HL-60/S4 treated with retinoic acid at 250 ng/mL for 4 days and 3 days (cell line): ENCODE data around the gene LINC00632.
"Not testable (repeated sequence)": the region's sequence is repeated elsewhere in the genome, so short reads cannot be mapped to it uniquely, and the experiment has no call there.

Experiments used
- in situ Hi-C: fragments of 300-500 bp; cut with MboI; formaldehyde crosslinking; loops from 2 replicates; pipeline ENCODE4 v1.7.0; 2022; ENCODE audit warnings: low sequenced_read_pairs

LINC00632 gene

DNA sequence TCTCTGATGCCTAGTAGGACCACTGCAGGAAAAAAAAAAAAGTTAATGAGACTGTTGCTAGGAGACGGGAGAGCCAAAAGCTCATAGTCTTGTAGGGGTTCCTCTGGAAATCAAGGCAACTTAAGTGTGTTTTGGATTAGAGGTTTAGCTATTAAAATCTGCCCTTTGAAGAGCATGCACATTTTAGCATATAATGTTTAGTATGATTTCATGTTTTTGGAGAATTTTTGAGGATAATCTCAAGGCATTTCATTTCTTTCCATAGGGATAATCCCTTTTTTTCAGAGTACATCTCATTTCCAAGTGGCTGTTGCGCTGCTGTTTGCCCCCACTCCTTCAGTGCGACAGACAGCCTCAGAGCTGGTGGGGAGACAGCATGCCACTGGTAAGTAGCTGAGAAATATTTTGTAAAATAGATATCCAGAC, at the start of gene LINC00632:
Gene LINC00632, plus strand, starts transcription at position 339 of the 426 bp plus-strand sequence.
- in situ Hi-C loops: no loop called here

GRCh38 chrX:140661643-140662042, 47.9 kb upstream of the LINC00632 start:
- in situ Hi-C loops: no loop called here

GRCh38 chrX:140664939-140665338, 44.6 kb upstream of the LINC00632 start:
- in situ Hi-C loops: no loop called here

- in situ Hi-C loops: no loop called here
These were observed 36.5 kb upstream of the LINC00632 start for GRCh38 chrX:140672840-140673731.

GRCh38 chrX:140687706-140688105, 21.9 kb upstream of the LINC00632 start:
- in situ Hi-C loops: no loop called here

DNA sequence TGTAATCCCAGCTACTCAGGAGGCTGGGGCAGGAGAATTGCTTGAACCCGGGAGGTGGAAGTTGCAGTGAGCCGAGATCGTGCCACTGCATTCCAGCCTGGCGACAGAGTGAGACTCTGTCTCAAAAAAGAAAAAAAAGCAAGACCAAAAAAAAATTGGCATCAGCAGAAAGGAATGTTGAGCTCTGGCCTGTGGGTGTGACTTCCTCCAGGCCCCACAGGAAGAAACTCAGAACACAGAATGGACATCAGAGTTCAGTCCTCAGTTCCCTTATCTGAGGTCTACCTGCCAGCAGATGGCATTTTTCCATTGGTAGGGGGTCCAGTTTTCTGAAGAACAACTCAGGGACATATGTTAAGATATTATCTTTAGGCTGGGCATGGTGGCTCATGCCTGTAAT, 18.0 kb upstream of the LINC00632 start:
- in situ Hi-C loops: not testable (repeated sequence)

DNA sequence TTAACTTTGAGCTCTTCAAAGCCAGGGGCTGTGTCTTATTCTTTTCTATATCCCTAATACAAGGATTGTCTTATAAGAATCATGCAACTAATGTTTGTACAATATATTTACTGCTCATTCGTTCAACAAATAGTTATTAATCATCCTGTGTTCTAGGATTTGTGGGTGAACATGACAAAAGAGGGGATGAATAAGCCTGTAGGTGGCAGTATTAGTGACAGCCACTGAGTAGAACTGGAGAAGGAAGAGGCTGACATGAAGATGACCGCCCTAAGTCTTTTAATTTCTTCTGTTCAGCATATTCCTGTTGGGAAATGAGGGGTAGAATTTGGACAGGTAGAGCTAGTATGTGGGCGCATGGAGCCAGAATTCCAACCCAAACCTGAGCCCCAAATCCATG, 11.9 kb upstream of the LINC00632 start:
- in situ Hi-C loops: no loop called here

DNA sequence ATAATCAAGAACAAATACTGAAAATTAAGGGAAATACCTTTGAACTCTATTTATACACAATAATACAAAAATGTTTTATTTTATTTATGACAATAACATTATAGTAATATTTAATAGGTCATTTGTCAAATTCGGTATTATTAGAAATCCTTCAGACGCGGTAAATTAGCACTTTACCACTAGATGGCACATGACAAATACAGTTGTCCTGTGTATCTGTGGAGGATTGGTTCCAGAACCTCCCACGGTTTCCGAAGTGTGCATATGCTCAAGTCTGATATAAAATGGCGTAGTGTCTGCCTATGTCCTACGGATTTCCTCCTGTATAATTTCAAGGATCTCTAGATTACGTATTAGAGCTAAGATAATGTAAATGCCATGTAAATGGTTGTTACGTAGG, 8.1 kb upstream of the LINC00632 start:
- in situ Hi-C loops: no loop called here

GRCh38 chrX:140710710-140711109, 1.2 kb downstream of the LINC00632 start:
- in situ Hi-C loops: no loop called here

DNA sequence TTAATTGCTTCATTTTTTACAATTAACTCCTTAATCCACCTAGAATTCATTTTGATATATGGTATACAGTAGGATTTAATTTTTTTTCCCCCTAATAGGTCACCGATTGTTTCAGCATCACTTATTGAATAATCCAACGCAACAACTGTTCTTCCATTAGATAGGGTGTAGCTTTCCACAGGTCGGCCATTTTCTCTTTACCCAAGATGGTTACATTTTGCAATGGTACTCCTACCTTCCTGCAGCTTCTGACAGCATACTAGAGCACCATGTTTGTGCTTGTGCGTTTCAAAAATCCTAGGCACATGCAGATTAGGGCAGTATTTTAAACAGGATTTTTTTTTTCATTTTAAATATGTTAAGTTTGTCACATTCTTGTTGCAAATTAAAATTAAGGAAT, 2.3 kb downstream of the LINC00632 start:
- in situ Hi-C loops: no loop called here

DNA sequence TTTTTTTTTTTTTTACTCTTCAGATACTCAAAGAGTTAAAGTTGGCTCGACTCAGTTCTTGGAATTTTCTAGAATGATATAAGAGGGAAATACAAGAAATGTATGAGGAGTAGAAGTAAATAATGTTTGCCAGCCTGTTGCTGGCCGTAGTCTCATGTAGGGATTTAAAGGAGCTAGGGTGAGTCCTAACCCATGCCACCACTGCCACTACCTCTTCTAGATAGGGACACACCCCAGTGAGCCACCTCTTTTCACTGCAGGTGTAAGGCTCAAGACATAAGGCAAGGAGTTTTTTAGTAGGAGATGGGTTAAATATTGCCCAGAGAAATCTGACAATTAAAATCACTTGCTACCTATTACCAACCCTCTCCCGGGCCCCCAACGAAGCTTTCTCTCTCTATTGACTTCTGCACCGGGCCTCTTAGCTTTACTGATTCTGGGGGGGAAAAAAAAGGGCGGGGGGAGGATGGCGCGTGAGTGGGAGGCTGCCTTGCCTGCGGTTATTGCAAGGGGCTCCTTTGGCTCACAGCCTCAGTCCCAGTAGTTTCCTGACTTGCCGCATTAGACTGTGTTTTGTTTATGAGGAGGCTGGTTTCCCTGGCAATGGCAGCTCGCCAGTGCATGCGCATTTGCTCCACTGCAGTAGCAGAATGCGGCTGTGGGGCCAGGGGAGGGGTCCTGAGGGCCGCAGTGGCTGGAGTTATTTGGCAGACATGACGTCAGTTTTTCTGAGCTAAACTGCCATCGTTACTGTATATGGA, 3.0 kb downstream of the LINC00632 start:
- in situ Hi-C loops: no loop called here

DNA sequence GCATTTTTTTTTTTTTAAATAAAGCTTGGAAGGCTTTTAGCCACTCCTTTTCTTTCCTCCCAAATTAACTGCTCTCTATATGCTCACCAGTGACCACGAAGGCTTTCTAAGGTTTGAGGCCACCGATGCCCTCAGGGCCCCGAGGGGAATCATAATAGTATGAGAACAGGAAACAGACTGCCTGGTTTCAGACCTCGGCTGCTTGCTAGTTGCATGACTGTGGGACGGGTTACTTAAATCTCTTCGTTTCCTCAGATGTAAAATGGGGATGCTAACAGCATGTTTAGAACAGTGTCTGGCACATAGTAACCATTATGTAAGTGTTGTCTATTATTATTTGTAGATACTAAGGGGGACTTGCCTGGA, 3.6 kb downstream of the LINC00632 start:
- in situ Hi-C loops: no loop called here

DNA sequence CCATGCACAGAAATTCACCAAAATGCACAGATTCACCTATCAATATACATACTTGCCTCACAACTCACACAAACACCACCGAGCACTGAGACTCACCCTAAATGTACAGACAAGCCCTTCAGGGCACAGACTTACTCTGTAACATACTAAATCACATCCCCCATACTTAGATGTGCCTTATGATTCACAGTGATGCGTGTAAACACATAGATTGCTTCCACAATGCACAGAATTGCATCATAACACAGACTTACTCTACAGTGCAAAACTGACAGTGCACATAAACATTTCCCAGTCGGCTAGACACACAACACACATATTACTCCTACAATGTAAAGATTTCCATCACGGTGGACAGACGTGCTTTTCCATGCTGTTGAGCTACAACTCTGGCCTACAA, 6.2 kb downstream of the LINC00632 start:
- in situ Hi-C loops: no loop called here

GRCh38 chrX:140723121-140723715, 13.7 kb downstream of the LINC00632 start:
- in situ Hi-C loops: no loop called here

DNA sequence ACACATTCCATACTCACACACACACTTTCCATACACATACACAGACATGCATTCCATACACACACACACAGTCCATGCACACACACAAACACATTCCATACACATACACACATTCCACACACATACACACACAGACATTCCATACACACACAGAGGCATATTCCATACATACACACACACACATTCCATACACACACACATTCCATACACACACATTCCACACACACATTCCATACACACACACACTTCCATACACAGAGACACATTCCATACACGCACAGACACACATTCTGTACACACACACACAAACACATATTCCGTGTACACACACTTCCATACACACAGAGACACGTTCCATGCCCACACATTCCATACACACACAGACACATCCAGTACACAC, 14.8 kb downstream of the LINC00632 start:
- in situ Hi-C loops: no loop called here

DNA sequence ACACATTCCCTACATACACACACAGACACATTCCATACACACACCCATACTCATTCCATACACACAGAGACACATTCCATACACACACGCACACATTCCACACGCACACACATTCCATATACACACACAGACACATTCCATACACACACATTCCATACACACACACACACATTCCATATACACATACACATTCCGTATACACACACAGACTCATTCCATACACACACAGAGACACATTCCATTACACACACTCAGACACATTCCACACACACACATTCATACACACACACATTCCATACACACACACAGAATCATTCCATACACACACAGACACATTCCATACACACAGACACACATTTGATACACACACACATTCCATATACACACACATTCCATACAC, 15.2 kb downstream of the LINC00632 start:
- in situ Hi-C loops: no loop called here

- in situ Hi-C loops: no loop called here
These were observed 15.9 kb downstream of the LINC00632 start for GRCh38 chrX:140725500-140725899.

GRCh38 chrX:140733766-140734342, 24.3 kb downstream of the LINC00632 start:
- in situ Hi-C loops: no loop called here

GRCh38 chrX:140744085-140744484, 34.5 kb downstream of the LINC00632 start:
- in situ Hi-C loops: no loop called here

GRCh38 chrX:140756941-140757340, 47.4 kb downstream of the LINC00632 start:
- in situ Hi-C loops: no loop called here

GRCh38 chrX:140762061-140762460, 52.5 kb downstream of the LINC00632 start:
- in situ Hi-C loops: no loop called here
